Activated naive CD4-positive, alpha-beta T cell treated with Interleukin-2 at 50 U/mL for 16 hours (primary cell): Measurements from ENCODE around the gene RCAN2.
A peak's percentile ranks its signal among the peaks of the same experiment; 100 is the strongest.

Experiments
- DNase-seq: peaks from one replicate; pipeline ENCODE4 v3.0.0-alpha.2; 2020

RCAN2 gene

GRCh38 chr6:46246081-46246480 lies 245.2 kb downstream of the RCAN2 start:
- DNase-seq: no peak

GRCh38 chr6:46244670-46245069 lies 246.6 kb downstream of the RCAN2 start:
- no peak for DNase-seq

DNA sequence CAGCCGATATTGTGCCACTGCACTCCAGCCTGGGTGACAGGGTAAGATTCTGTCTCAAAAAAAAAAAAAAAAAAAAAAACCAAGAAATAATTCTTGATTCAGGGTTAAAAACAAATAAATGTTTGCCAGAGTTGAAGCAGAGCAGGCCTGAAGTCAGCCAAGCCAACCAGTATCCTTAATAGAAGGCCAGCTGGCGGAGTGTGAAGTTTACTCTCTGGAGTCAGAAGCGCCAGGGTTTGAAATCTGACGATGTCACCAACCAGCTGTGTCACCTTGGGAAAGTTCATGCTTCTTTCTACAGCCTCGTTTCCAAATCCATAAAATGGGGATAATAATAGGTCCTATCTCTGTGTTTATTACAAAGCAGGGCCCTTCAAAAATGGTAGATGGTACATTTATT lies 247.5 kb downstream of the RCAN2 start:
- DNase-seq: no peak

DNA sequence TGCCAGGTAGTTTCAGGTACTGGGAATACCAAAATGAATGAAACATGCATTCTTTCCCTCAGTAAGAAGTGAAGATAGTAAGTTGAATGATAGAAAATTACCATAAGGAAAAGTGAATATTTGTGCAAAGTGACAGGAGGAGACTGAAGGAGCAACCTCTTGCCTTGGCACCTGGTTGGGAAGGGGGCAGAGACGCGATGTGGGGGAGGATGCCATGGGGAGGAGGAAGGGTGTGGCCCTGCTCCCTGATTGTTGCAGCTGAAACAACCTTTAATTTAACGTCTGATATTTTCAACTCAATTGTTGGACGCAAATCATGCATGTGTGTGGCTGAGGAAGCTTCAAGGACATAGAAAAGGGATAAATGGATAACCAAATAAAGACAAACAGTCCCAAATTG lies 248.3 kb downstream of the RCAN2 start:
- DNase-seq: no peak

DNA sequence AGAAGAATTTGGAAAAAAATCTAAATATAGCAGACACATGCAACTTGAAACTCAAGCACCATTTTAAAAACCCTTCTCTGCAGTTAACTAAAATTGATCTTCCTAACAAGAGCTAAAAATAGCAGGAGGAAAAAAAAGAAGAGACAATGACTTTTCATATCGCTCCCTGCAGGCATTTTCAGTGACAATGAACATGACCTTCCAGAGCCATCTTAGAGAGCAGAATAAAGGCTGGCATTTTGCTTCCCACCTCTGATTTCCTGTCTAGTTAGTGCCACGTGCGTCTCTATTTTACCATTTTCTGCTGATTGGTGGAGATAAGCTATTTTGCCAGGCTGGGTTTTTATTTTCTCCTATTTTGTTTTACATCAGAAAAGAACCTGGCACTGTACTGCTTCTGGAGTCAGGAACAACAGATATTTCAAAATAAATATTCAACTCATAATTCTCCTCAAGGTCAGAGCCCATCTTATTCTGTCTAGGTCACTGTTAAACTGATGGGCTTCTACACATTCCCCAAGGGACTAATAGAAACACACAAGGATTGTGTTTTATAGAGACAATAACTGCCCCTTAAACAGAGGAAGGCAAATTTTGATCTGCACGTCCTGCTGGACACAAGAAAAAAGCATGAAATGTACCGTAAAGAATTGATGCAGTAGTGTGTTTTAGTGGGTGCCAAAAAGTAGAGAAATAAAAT lies 250.2 kb downstream of the RCAN2 start:
- DNase-seq: no peak

DNA sequence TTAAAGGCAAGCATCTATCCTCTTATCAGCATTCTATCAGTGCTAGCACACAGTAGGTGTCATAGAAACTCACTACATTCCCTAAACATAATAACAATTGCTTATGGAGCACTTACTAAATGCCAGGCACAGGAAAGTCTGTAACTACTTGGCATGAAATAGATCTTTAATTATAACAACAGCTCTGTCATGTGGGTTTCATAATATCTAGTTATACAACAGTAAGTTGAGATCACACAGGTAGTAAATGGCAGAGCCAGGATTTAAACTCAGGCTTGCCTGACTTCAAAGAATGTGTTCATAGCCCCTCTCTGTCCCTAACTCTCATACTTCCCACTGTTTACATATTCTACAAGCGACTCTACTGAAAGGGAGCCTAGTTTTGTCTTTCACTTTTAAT lies 254.5 kb downstream of the RCAN2 start:
- DNase-seq: no peak

- no peak for DNase-seq
Measured at GRCh38 chr6:46235242-46235641, 256.0 kb downstream of the RCAN2 start.

- DNase-seq: no peak
Measured at GRCh38 chr6:46234700-46235099, 256.5 kb downstream of the RCAN2 start.

DNA sequence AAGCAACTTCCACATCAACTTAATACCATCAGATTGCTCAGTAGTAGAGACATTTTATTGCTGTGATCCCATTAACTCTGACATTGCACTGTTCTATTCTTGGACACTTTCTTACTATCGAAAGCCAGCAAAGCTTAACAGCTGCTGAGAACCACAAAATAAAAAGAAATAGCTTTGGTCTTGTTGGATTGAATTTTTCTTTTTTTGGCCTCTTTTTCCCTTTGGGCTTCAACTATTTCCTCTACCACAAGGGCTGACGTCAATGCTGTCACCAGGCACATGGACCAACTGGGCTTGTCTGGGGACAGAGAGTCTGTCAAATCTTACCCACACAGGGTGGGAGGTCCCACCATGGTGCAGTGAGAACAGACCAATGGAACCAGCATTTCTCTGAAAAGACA lies 257.1 kb downstream of the RCAN2 start:
- no peak for DNase-seq

DNA sequence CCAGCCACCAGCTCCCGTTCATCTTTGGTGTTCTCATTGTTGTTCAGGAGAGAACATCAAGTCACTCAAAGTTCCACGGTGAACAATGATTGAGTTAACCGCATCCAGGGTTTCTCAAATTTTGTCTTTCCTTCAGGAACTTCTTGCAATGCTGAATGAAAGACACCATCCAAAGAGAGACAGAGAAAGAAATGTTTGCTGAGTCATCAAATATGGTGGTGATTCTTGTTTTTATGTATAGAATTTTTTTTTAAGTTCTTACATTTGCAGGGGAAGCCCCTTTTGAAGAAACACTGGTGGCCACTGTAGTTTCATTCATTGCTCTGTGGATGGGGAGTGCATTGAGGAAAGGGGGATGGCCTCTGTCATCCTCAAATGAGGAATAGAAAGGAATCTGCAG lies 258.1 kb downstream of the RCAN2 start:
- DNase-seq: no peak

DNA sequence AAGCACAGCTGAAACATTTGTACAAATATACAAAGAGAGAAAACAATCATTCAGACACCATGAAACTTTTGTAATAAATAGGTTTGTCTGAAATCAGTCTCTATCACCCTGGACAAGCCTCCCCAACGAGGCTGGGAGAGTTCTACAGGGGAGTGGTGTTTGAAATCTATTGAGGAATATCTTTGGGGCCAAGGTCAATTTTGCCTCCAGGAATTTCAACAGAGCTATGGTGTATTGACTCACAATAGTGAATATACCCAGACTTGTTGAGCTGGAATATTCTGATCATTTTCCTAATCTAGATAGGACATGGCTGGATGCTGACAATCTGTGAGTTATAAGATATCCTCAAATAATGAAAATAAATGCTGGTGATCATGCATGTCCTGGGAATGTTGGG lies 269.0 kb downstream of the RCAN2 start:
- no peak for DNase-seq

DNA sequence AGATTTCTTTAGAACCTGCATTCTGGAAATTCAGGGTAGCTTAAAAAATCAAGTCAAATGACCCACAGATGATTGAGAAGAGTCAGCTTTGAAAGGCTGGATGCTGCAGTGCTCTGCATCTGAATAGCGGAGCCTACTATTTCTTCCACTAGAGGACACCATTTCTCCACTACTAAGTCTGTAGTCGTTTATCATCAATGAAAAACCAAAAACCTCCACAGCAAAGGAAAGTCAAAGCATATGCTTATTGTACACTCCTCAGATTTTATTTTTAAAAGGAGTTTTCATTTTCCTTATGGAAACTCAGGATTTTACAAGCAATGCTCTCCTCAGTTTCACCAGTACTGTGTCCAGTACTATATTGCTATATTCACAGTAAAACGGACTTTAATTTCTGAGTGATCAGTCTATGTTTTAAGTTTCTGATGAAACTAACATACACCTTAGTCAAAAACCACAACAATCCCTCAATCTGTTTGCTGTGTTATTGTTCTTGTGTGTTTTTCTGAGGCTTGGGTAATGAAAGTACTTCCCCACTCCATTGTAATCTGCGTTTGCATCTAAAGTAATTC lies 269.9 kb downstream of the RCAN2 start:
- DNase-seq: no peak

- DNase-seq: peak; percentile 5
Measured at GRCh38 chr6:46220352-46221221, 270.7 kb downstream of the RCAN2 start.

GRCh38 chr6:46219661-46220060 lies 271.6 kb downstream of the RCAN2 start:
- DNase-seq: no peak

- no peak for DNase-seq
Measured at GRCh38 chr6:46218457-46218856, 272.8 kb downstream of the RCAN2 start.

GRCh38 chr6:46217671-46218131 lies 273.5 kb downstream of the RCAN2 start:
- no peak for DNase-seq

- no peak for DNase-seq
Measured at GRCh38 chr6:46216879-46217278, 274.4 kb downstream of the RCAN2 start.

DNA sequence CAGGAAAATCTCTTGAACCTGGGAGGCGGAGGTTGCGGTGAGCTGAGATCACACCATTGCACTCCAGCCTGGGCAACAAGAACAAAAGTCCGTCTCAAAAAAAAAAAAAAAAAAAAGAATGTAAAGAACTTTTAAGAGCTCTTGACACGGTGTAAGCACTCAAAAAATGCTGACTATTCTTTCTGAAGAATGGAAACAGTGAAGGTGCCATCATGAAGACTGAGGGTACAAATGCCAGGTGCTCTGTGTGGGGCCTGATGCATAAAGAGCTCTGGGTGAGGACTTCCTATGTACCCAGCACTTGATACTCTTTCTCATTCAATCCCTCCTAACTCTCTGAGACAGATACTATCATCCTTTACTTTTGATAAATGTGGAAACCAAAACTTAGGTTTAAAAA lies 275.5 kb downstream of the RCAN2 start:
- DNase-seq: no peak

GRCh38 chr6:46215213-46215612 lies 276.0 kb downstream of the RCAN2 start:
- no peak for DNase-seq

GRCh38 chr6:46211917-46212316 lies 279.3 kb downstream of the RCAN2 start:
- no peak for DNase-seq

- DNase-seq: no peak
Measured at GRCh38 chr6:46210294-46210693, 281.0 kb downstream of the RCAN2 start.

DNA sequence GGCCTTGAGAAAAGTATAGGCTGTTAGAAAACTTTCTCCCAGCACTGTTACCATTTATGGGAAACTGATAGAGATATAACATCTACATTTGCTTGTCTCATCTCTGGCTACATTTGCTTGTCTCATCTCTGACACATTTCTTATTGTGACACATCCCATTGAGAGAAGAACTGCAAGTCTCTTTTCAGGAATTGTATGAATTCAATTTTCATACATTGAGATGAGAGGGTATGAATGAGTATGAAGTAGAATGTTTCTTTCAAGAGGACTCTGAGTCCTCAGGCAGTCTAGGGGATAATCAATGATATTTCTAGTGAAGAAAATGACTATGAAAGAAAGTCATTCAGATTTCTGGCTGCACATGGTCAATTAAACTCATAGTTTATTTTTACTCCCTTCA lies 282.9 kb downstream of the RCAN2 start:
- no peak for DNase-seq

- DNase-seq: no peak
Measured at GRCh38 chr6:46207174-46207573, 284.1 kb downstream of the RCAN2 start.
